H1 (cell line): ENCODE measurements around the gene MCC.

Experiments
- GABPA ChIP-seq: IDR thresholded peaks from 2 replicates; pipeline ENCODE4 v1.6.1; 2011; ENCODE audit warnings: mild to moderate bottlenecking, low read length, moderate library complexity, borderline replicate concordance; ENCODE audit not compliant: insufficient read depth
- POLR2A ChIP-seq, 2 experiments: IDR thresholded peaks; 1 replicate in 1 of 2; 2 replicates in 1 of 2; pipeline ENCODE4 v1.6.1; 2011; ENCODE audit warnings: low read depth in 2 of 2, low read length in 2 of 2, mild to moderate bottlenecking in 2 of 2; ENCODE audit errors: control extremely low read depth in 1 of 2

DNA sequence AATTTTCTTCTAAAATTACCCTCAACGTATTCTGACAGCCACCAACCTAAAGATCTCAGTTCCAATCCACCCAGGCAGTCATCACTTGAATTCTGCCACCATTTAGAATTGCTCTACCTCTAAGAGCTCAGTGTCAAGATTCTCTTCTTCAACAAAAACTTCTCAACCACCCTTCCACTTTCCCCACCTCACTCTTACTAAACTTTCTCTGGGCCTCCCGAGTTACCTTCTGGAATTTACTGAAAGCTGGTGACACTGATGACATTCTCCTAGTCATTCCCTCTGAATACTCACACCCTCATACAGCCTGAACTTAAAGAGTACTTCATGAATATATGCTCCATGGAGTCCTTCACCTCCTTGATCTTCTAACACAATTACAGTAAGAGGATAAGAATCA, 263.0 kb downstream of the MCC start:
- no peak for TF ChIP-seq GABPA
- no peak for TF ChIP-seq POLR2A (IDR thresholded peaks at IDR 0.05; ENCODE audit: control extremely low read depth in 1 of 2, low read depth in 2 of 2, low read length in 2 of 2)
